Measurements from ENCODE around the gene STAT5B.

- TF ChIP-seq IRF1 (CRISPR knock-in tag; IDR thresholded peaks at IDR 0.05; ENCODE audit: low read depth) (no peak), POLR2AphosphoS5 (IDR thresholded peaks at IDR 0.05; ENCODE audit: low read depth, low read length) (no peak), HMGXB4 (CRISPR knock-in tag; IDR thresholded peaks at IDR 0.05; ENCODE audit: borderline replicate concordance in 1 of 2, low read depth in 1 of 2) (no peak), FOXM1 (CRISPR knock-in tag; IDR thresholded peaks at IDR 0.05) (no peak), ELF1 (CRISPR knock-in tag; IDR thresholded peaks at IDR 0.05) (no peak), SP1 (IDR thresholded peaks at IDR 0.05) (no peak), SP1 (CRISPR knock-in tag; IDR thresholded peaks at IDR 0.05) (no peak), SMC3 (IDR thresholded peaks at IDR 0.05; ENCODE audit: low read length) (no peak), POLR2A (IDR thresholded peaks at IDR 0.05; ENCODE audit: insufficient read depth in 1 of 2, low read depth in 2 of 2, low read length in 2 of 2) (no peak), RFXANK (CRISPR knock-in tag; IDR thresholded peaks at IDR 0.05) (no peak), ISX (CRISPR knock-in tag; conservative IDR thresholded peaks at IDR 0.05) (no peak)
Observed at GRCh38 chr17:42260318-42260717, 15.9 kb downstream of the STAT5B start.
